ENCODE data around the gene MAPK7.

GRCh38 chr17:19363460-19364035 lies 14.8 kb upstream of the MAPK7 start:
- TF ChIP-seq CTCF (IDR thresholded peaks at IDR 0.05; ENCODE audit: insufficient read depth, low read length, poor library complexity, severe bottlenecking) (no peak), EZH2phosphoT487 (conservative IDR thresholded peaks at IDR 0.05; ENCODE audit: low read length) (no peak)

All from SU-DHL-6 (cell line).